OCI-LY3 (cell line): ENCODE data around the gene PCNX1.

ENCODE experiments used
- CTCF ChIP-seq: fragments of 200-600, 300-600 bp; sonication (generic); IDR thresholded peaks from 2 replicates; pipeline ENCODE4 v1.5.1; 2014; ENCODE audit warnings: antibody characterized with exemption, low read length, low read depth
- EZH2phosphoT487 ChIP-seq: fragments of 200-600 bp; shearing (Covaris generic); IDR thresholded peaks from 2 replicates; pipeline ENCODE4 v1.6.1; 2018; ENCODE audit warnings: antibody characterized with exemption, mixed run types, low read depth

- TF ChIP-seq CTCF (no peak), EZH2phosphoT487 (no peak)
These were observed 22.5 kb upstream of the PCNX1 start for GRCh38 chr14:70884595-70885342.
